Activated naive CD8-positive, alpha-beta T cell treated with anti-CD3 and anti-CD28 coated beads, Interleukin-2, amount 50 U/mL, for 16 hours (primary cell): ENCODE data around the gene SAP30BP.
A peak's percentile ranks its signal among the peaks of the same experiment; 100 is the strongest.

Experiments
- DNase-seq: peaks from one replicate; pipeline ENCODE4 v3.0.0-alpha.2; 2020; ENCODE audit warnings: low read depth, low spot score

The SAP30BP gene

GRCh38 chr17:75666959-75667790, at the start of gene SAP30BP, which contains the start of gene RECQL5:
SAP30BP (plus strand) TSS chr17:75667338; CDS start chr17:75667373, 35 bp downstream.
RECQL5 (minus strand) TSS chr17:75667154; CDS start chr17:75666557, 597 bp downstream.
- peak; percentile 97 for DNase-seq

DNA sequence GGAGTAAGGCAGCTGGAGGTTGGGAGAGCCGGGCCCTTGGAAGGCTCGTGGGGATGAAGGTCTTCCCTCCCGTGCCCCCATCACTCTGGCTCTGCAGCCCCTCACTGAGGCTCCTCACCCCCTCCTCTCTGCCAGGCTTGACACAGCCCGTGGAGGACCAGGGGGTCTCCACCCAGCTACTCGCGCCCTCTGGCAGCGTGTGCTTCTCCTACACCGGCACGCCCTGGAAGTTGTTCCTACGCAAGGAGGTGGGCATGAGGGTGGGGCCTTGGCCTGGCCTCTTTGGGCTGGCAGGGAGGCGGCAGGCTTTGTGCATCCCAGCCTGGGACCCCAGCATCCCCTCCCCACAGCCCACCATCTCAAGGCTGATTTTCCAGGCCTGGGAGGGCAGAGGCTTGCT, 49.5 kb upstream of the SAP30BP start:
- DNase-seq = no peak

DNA sequence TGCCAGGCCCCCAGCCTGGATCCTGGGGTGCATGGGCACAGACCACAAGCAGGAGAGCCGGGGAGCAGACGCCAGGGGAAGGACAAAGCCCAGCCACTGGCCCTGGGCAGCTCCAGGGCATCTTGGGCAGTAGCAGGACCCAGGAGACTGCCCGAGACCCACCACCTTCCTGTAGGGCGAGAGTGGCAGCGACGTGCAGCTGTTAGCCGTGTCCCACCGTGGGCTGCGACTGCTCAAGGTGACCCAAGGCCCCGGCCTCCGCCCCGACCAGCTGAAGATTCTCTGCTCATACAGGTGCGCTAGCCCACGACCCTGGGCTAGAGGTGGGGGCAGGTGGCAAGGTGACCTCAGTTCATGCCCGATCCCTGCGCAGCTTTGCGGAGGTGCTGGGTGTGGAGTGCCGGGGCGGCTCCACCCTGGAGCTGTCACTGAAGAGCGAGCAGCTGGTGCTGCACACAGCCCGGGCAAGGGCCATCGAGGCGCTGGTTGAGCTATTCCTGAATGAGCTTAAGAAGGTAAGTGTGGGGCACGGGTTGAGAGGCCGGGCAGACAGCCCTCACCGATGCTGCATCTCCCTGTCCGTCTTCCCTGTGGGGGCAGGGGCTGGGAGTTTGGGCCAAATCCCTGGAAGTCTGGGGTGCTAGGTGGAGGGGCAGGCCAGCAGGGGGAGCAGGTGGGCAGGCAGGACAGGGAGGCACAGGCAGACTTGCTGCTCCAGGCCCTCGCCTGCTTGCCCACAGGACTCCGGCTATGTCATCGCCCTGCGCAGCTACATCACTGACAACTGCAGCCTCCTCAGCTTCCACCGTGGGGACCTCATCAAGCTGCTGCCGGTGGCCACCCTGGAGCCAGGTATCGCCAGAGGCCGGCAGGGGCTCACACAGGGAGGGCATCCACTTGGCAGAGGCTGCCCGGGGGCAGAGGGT, 47.4 kb upstream of the SAP30BP start:
- no peak for DNase-seq

- DNase-seq = no peak
These were observed 45.6 kb upstream of the SAP30BP start for GRCh38 chr17:75621489-75621888.

- no peak for DNase-seq
These were observed 45.1 kb upstream of the SAP30BP start for GRCh38 chr17:75622076-75622475.

GRCh38 chr17:75622771-75623273, 44.3 kb upstream of the SAP30BP start:
- DNase-seq = no peak

- DNase-seq = no peak
These were observed 43.8 kb upstream of the SAP30BP start for GRCh38 chr17:75623386-75623785.

- DNase-seq = no peak
These were observed 43.1 kb upstream of the SAP30BP start for GRCh38 chr17:75624021-75624420.

GRCh38 chr17:75624714-75625345, 42.3 kb upstream of the SAP30BP start:
- DNase-seq = no peak

- DNase-seq = no peak
These were observed 41.2 kb upstream of the SAP30BP start for GRCh38 chr17:75625813-75626486.

DNA sequence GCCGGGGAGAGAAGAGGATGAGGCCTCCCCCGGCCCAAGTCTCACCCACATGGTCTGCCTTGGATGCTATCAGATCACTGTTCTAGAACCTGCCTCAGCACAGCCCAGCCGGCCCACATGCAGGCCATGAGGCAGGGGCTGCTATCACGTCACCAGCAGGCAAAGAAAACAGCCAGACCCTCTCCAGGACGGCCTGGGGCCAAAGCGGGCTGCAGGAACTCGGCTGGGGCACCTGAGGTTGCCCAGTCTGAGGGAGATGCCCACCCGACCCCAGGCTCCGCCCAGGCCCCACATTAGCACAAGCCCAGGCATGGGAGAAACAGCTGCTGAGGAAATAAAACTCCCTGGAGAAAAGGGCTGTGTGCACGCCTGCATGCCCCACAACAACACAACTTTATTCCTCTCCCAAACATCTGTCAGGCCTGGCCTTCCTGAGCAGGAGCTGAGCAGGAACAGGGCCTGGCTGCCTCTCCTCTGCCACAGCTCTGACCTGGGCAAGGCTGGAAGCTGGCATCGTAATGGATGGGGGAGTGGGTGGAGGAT, 40.6 kb upstream of the SAP30BP start:
- DNase-seq = no peak

- no peak for DNase-seq
These were observed 40.0 kb upstream of the SAP30BP start for GRCh38 chr17:75627094-75627493.

- no peak for DNase-seq
These were observed 38.7 kb upstream of the SAP30BP start for GRCh38 chr17:75628425-75628824.

DNA sequence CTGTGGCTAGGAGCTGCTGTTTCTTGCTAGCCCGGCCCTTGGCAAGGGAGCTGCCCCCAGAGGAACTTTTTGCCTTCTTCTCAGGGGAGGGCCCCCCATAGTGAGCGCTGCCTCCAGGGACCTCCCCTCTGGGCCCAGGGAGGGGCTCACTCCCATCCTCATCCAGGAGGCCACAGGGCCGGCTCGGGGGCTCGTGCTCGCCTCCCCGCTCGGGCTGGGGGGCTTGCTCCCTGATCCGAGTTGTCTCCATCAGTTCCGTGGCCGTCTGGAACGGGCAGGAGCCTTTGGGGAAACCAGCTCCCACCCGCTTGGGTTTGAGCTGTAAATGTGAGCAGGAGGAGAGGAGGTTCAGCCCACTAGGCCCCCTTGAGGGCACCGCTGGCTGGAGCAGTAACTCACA, 38.0 kb upstream of the SAP30BP start:
- no peak for DNase-seq

GRCh38 chr17:75630071-75630917, 36.8 kb upstream of the SAP30BP start:
- DNase-seq = no peak

- no peak for DNase-seq
These were observed 35.8 kb upstream of the SAP30BP start for GRCh38 chr17:75631353-75631752.

DNA sequence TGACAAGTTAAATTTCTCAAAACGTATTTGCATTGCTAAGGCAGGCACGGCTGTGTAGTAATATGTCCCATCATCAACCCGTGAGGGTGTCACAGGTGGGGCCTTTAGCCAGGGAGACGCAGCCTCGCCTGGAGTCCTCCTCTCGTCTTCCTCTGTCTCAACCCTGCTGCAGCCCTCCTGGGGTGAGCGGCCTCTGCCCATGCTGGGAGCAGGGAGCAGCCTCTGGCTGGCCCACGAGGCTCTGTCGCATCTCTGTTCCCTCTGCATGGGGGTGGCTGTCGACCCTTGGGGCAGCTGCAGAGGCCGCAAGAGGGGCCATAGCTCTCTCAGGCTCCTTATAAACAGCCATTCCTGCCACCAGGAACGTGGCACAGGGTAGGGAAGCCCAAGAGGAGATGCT, 34.7 kb upstream of the SAP30BP start:
- DNase-seq = no peak

DNA sequence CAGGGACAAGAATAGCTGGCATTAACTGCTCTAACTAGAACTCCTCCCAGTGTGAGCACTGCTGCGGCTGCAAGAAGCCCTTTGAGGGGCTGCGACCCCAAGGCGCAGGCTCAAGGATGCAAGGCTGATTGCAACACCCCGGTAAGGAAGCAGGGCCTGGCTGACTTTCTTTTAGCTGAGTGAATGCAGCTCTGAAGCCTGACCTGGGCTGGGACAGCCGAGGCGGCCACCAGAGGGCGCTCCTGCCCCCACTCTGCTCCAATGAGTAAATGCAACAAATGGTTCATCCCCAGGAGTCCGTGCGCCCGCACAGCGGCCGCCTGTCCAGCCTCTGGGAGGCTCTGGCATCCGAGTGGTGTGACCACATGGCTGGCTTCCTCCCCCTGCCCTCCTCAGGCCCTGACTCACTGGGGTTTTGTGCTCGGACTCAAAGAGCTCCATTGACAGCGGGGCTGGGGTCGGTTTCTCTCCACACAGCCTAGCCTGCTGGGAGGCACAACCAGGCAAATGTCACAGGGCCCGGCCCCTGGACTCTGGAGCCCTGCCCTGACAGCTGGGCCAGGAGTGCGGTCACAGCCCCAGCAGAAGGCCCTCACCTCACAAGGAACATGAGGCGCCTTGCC, 34.2 kb upstream of the SAP30BP start, which contains the start of gene SMIM5:
Gene SMIM5, plus strand, starts transcription at position 572 of the 623 bp plus-strand sequence. CDS start 6,768 bp downstream, outside the sequence.
- DNase-seq = peak; percentile 65
